Stimulated activated CD4-positive, alpha-beta T cell treated with anti-CD3 and anti-CD28 coated beads, Interleukin-15, amount 100 ng/mL, for 1 hour (primary cell): ENCODE results near the gene SAGE1.
A peak's percentile ranks its signal among the peaks of the same experiment; 100 is the strongest.
"Not testable (repeated sequence)": the region's sequence is repeated elsewhere in the genome, so short reads cannot be mapped to it uniquely, and the experiment has no call there.

Experiments
- DNase-seq, 2 donors: peaks; one replicate each; pipeline ENCODE4 v3.0.0-alpha.2; 2020; ENCODE audit warnings: low read depth in 1 of 2, low spot score in 1 of 2

SAGE1 gene, protein sequence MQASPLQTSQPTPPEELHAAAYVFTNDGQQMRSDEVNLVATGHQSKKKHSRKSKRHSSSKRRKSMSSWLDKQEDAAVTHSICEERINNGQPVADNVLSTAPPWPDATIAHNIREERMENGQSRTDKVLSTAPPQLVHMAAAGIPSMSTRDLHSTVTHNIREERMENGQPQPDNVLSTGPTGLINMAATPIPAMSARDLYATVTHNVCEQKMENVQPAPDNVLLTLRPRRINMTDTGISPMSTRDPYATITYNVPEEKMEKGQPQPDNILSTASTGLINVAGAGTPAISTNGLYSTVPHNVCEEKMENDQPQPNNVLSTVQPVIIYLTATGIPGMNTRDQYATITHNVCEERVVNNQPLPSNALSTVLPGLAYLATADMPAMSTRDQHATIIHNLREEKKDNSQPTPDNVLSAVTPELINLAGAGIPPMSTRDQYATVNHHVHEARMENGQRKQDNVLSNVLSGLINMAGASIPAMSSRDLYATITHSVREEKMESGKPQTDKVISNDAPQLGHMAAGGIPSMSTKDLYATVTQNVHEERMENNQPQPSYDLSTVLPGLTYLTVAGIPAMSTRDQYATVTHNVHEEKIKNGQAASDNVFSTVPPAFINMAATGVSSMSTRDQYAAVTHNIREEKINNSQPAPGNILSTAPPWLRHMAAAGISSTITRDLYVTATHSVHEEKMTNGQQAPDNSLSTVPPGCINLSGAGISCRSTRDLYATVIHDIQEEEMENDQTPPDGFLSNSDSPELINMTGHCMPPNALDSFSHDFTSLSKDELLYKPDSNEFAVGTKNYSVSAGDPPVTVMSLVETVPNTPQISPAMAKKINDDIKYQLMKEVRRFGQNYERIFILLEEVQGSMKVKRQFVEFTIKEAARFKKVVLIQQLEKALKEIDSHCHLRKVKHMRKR

GRCh38 chrX:135893294-135893817, at the start of gene SAGE1, which contains the start of gene CT45A10:
TSS of gene SAGE1 (plus strand) at chrX:135893716. CDS start at chrX:135896243, 2,527 bp downstream.
TSS of gene CT45A10 (minus strand) at chrX:135893444. CDS start at chrX:135885344, 8,100 bp downstream.
- no peak for DNase-seq

- not testable (repeated sequence) for DNase-seq
These were observed 39.1 kb upstream of the SAGE1 start, which contains the start of gene CT45A8 for GRCh38 chrX:135854438-135854837. TSS of gene CT45A8 (minus strand) at chrX:135854538. CDS start at chrX:135850783, 3,755 bp downstream.

GRCh38 chrX:135871712-135872111, 21.8 kb upstream of the SAGE1 start, which contains the start of gene CT45A9:
TSS of gene CT45A9 (minus strand) at chrX:135871812. CDS start at chrX:135868061, 3,751 bp downstream.
- not testable (repeated sequence) for DNase-seq

DNA sequence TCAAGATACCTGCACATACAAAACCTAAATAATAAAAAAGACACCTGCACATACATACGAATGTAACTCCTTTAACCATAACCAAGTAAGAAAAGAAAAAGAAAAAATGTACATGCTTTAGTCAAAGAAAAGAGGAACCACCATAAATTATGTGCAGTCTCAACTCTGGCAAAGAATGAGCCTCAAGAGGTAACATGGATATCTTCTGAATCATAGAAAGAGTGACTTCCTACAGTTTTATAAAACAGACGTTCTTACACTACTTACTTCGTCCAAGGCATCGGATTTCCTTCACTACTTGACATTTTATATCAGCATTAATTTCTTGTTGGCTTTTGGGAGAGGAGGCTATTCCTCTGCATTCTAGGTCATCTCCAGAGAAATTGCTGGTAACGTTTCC, 10.8 kb upstream of the SAGE1 start:
- DNase-seq: not testable (repeated sequence)

DNA sequence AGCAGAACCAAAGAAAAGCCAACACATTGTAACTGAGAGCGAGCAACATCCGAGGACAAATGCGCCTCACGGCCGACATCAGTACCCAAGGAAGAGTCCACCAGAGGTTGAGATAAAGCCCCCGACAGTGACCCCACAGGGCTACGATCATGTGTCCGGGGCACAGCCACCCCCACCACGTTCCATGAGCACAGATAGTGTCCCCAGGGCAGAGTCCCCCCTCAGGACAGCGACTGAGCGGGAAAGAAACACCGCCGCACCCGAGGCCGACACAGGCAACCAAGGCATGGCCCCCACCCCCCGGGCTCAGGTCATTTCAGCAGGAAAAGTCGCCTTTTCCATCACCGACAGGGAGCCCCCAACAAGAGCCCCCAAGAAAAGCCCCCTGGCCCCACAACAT, 5.3 kb upstream of the SAGE1 start:
- DNase-seq: not testable (repeated sequence)

- DNase-seq: not testable (repeated sequence)
These were observed 4.5 kb upstream of the SAGE1 start for GRCh38 chrX:135888976-135889375.

DNA sequence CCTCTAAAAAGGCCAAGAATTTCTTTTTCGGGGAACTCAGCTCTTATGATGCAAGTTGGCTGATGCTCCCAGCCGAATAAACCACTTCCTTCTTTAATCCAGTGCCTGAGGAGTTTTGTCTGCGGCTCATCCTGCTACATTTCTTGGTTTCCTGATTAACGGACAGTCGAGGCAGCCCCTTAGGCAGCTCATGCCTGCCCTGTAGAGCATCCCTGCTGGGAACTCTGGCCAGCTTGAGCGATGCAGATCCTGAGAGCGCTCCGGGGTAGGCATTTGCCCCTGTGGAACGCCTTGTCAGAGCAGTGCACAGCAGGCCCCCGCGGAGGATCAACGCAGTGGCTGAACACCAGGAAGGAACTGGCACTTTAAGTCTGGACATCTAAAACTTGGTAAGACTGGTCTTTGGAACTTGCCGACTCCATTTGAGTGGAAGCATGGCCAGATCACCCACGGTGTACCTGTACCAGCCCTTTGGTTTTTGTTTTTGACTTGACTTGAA, 3.4 kb upstream of the SAGE1 start:
- DNase-seq: no peak

- DNase-seq: no peak
These were observed 735 bp upstream of the SAGE1 start for GRCh38 chrX:135892781-135893180.

DNA sequence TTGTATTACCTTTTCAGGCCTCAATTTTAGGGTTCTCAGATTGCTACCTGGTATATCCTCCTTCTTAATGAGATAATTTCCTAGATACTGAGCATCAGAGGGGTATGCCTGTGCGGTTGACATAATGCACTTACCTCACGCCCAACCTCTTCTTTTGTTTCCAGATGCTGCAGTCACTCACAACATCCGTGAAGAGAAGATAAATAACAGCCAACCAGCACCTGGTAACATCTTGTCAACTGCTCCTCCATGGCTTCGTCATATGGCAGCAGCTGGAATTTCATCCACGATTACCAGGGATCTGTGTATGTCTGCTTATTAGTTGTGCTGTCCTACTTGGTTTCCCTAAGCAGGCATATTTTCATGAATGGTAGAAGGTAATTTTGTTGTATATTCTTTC, 16.7 kb downstream of the SAGE1 start:
- DNase-seq: no peak

- DNase-seq: no peak
These were observed 20.9 kb downstream of the SAGE1 start for GRCh38 chrX:135914404-135914803.

- not testable (repeated sequence) for DNase-seq
These were observed 27.0 kb downstream of the SAGE1 start for GRCh38 chrX:135920516-135920915.

DNA sequence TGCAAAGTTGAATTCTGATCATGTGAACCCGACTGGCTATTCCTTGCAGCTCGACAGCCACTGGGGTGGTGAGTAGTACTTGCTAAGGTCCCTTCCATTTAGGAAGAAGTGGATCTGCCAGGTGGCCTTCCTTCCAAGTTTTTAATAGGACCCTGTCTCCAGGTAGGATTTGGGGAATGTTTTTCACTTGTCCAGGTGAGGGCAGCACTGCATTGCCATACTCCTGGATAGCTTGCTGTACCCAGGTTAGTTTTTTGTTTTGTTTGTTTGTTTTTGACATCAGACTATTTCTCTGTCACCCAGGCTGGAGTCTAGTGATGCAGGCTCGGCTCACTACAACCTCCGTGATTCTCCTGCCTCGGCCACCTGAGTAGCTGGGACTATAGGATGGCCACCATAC, 29.8 kb downstream of the SAGE1 start:
- DNase-seq: no peak

DNA sequence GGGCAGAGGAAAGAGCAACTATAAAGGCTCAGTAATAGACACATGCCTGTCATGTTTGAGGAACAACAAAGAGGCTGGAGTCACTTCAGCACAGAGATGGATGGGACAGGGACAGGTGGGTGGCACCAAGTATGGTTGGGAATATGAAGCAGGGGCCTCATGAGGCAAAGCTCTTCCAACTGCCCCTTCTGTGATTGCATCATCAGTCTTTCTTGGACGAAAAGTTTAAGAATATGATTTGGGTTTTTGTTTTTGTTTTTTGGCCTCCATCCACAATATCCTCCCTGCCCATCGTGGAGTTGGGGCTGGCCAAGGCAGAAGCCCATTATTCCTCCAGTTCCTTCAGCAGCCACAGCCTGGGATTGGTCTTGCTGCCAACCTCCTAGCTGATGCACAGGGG, 34.4 kb downstream of the SAGE1 start:
- no peak for DNase-seq

- DNase-seq: peak in 1 of 2 donors; percentile 4
These were observed 38.4 kb downstream of the SAGE1 start for GRCh38 chrX:135931644-135932487.

DNA sequence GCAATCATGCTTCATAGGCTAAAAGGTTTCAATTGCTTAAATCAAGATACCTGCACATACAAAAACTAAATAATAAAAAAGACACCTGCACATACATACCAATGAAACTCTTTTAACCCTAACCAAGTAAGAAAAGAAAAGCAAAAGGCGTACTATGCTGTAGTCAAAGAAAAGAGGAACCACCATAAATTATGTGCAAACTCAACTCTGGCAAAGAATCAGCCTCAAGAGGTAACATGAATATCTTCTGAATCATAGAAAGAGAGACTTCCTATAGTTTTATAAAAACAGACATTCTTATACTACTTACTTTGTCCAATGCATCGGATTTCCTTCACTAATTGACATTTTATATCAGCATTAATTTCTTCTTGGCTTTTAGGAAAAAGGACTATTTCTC, 51.0 kb downstream of the SAGE1 start:
- no peak for DNase-seq

- DNase-seq: no peak
These were observed 57.8 kb downstream of the SAGE1 start for GRCh38 chrX:135951291-135951690.
